T-helper 1 cell treated with Interleukin-12 subunit alpha and Interleukin-12 subunit beta and Interleukin-4 antibody, amounts not matched to agents 30 ng/mL and 1 ng/mL, for 36 hours (primary cell): ENCODE results near the gene CPM. TPM values are rescaled to one million over a fixed set of nuclear protein-coding genes. Genes with fewer than 3 reads are reported as not detected.

Experiments
- intact Hi-C: fragments of 100-400 bp; cut with micrococcal nuclease; formaldehyde crosslinking; loops from one replicate; pipeline ENCODE4 v1.15.1; 2024
- total RNA-seq: library from RNA; stranded (reverse); gene quantifications from 2 replicates; pipeline ENCODE4 v1.2.3, GENCODE V29; 2022

Gene CPM
- total RNA-seq, 1 donor from 2014 or later: 7.7 TPM

- intact Hi-C loops: no loop called here
Observed at GRCh38 chr12:68880660-68881325, 52.2 kb downstream of the CPM start.

DNA sequence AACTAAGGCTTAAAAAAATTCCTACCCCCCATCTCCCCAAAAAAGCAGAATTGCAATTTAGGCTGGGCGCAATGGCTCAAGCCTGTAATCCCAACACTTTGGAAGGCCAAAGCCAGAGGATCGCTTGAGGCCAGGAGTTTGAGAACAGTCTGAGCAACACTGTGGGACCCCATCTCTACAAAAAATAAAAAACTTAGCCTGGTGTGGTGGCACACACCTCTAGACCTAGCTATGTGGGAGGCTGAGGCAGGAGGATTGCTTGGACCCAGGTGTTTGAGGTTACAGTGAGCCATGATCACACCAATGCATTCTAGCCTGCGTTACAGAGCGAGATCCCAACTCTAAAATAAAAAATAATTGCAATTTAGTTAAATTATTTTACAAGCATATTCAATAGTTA lies 54.1 kb downstream of the CPM start:
- intact Hi-C loops: no loop called here

DNA sequence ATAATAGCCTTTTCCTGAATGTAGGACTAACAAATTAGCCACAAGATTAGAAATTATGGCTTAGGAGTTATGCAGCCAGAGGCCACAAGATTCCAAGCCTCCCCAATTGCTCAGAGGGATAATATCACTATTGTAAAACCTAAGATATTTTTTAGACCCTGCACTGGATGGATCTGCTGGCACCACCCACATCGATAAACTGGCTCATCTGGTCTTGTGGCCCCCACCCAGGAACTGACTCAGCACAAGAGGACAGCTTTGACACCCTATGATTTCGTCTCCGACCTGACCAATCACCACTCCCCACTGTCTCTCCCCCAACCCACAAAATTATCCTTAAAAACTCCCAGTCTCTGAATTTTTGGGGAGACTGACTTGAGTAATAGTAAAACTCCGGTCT lies 54.7 kb downstream of the CPM start:
- intact Hi-C loops: no loop called here

DNA sequence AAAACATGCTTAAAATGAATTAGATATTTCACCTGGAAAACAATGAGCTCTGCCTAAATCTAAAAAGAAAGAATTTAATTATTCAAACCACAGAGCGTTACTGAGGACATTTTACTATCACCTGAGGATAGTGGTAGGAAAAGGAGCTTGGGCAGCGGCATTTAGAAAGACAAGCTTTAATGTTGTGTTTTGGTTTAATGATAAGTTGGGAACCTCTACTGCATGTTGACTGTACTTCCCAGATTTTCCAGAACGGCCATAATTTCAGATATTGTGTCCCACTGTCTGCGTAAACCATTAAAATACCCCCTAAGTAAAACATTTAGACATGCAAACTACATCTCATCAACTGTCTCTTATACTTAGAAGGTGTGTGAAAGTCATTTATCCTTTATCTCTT lies 55.4 kb downstream of the CPM start:
- intact Hi-C loops: no loop called here

- intact Hi-C loops: no loop called here
Observed at GRCh38 chr12:68876461-68876860, 56.5 kb downstream of the CPM start.

DNA sequence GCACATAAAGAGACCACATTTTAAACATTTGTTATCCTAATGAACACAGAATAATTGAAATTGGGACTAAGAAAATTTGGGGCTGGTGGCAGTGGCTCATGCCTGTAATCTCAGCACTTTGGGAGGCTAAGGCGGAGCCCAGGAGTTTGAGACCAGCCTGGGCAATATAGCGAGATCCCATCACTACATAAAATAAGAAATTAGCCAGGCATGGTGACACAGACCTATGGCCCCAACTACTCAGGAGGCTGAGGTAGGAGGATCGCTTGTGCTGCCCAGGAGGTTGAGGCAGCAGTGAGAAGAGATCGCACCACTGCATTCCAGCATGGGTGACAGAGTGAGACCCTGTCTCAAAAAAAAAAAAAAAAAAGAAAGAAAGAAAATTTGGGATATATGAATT lies 59.7 kb downstream of the CPM start:
- intact Hi-C loops: loop anchor here (5.0 kb wide), 1 partner anchor 59 kb away; the partner anchor contains the start of gene CPM

- intact Hi-C loops: loop anchor here (1.0 to 5.0 kb wide), 2 partner anchors 60 to 198 kb away; partner anchors contain the start of gene CPM
Observed at GRCh38 chr12:68871921-68872320, 61.0 kb downstream of the CPM start.

GRCh38 chr12:68871396-68871795 lies 61.6 kb downstream of the CPM start:
- intact Hi-C loops: loop anchor here (5.0 kb wide), 1 partner anchor 61 kb away; the partner anchor contains the start of gene CPM

DNA sequence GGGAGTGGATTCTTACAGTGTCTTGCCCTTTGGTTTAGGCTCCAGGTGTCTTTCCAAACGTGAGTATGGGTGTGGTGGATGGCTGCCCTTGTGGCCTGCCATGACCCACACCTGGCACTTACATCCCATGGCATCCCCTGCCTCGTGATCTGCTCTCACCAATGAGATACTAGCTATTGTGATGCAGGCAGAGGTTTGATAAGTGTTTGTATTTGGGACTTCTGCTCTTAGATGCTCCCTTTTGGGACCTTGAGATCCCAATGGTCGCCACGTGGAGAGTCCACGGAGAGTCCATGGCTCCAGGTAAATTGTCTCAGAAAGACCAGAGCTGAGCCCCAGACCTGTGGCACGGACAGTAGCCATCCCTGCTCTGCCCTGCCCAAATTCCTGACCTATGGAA lies 62.5 kb downstream of the CPM start:
- intact Hi-C loops: loop anchor here (5.0 kb wide), 1 partner anchor 62 kb away; the partner anchor contains the start of gene CPM

DNA sequence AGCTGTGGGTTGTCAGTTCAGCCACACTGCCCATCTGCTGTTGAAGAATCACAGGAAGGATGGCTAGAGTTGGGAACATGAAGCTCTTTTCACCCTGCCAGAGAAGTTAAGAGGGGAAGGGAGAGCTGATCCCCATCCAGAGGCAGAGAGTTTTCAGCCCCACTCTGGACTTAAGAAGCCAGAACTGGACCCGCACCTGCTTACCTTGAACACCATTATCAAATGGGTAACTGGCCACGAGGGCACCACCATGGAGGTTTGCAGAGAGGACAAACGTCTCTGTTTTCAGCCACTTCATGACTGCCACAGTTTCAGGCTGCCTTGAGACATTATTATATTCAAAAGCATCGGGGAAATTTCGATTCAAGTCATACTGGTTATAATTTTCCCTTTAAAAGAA lies 63.0 kb downstream of the CPM start:
- intact Hi-C loops: loop anchor here (5.0 kb wide), 1 partner anchor 62 kb away; the partner anchor contains the start of gene CPM

DNA sequence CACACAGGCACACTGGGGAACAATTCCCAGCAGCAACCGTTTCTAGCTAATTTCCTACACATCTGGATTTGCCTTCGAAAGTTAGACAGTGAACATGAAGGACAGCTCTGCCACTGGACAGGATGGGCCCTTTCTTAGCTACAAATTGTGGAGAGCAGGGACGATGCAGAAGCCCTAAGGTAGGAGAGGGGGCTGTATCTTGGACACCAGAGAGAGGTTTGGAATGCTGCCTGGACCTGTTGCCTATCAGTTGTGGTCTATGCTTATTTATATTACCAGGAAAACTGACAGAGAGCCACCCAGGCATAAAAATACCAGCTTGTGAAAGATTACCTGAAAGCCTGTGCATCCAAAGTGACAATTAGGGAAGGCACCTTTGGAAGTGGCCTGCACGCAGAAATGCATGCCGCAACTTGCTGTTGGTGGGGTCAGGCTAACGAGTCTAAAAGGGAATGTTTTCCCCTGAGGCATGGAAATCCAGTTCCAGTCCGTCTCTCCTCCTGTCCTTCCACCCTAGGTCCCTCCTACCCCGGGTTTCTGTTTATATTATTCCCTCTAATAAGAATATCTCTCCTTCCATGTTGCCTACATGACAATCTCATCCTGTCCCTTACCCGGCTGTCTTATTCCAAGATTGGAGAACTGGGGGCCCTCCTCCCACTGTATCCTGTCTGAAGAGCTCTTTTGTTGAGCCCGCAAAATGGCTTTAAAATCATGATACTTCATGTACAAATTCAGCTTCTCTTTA lies 64.8 kb downstream of the CPM start:
- intact Hi-C loops: no loop called here

GRCh38 chr12:68867606-68868005 lies 65.4 kb downstream of the CPM start:
- intact Hi-C loops: no loop called here

DNA sequence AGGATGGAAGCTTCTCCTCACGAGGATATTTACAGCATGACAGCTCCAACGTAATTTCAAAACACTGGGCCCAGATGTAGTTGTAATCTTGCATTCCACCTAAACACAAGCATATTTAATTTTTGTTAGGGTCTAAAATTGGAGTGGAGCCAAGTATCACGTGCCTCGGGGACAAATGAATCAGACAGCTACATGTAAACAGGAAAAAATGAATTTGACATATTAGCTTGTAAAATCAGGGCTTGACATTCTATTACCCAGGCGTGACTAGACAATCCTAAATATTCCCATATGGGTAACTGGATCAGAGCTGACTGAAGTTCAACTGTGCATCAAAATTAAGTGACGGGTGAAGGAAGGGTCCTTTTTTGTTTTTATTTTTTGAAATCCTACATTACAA lies 66.0 kb downstream of the CPM start:
- intact Hi-C loops: no loop called here

GRCh38 chr12:68865399-68866164 lies 67.4 kb downstream of the CPM start:
- intact Hi-C loops: no loop called here

GRCh38 chr12:68864604-68865003 lies 68.4 kb downstream of the CPM start:
- intact Hi-C loops: loop anchor here (1.0 kb wide), 3 partner anchors 206 to 390 kb away; no protein-coding TSS in a partner anchor

DNA sequence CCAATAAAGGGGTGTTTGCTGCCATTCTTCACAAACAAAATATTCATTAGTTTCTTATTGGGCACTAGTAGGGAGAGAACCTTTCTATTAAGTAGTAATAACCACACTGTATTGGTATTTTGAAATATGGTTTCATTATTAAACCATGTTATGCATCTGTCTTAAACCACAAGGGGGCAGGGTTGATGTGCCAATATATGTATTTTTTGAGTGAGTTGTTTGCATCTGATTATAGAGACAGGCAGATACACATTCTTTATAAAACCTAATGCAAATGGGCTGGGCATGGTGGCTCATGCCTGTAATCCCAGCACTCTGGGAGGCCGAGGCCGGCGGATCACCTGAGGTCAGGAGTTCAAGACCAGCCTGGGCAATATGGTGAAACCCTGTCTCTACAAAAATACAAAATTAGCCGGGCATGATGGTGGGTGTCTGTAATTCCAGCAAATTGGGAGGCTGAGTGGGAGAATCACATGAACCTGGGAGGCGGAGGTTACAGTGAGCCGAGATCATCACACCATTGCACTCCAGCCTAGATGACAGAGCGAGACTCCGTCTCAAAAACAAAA lies 69.0 kb downstream of the CPM start:
- intact Hi-C loops: loop anchor here (1.0 kb wide), 3 partner anchors 206 to 390 kb away; no protein-coding TSS in a partner anchor

GRCh38 chr12:68863109-68863770 lies 69.7 kb downstream of the CPM start:
- intact Hi-C loops: no loop called here

DNA sequence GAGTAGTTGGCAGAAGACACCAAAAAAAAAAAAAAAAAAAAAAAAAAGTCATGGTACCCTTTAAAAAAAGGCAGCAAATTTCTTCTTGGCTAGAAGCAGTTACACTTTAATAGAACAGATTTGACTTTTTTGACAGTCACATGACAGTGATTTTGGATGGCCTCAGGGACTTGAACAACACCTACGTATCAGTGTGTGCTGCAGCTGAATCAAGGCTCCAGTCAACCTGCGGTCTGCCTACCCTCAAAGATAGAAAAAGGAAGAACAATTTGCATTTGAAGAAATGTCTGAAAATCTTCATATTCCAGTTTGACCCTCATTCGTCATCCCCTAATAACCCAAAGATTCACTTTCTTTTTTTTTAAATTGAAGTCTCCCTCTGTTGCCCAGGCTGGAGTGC lies 71.1 kb downstream of the CPM start:
- intact Hi-C loops: no loop called here

- intact Hi-C loops: no loop called here
Observed at GRCh38 chr12:68856510-68856909, 76.5 kb downstream of the CPM start.

GRCh38 chr12:68855771-68856170 lies 77.2 kb downstream of the CPM start:
- intact Hi-C loops: no loop called here

GRCh38 chr12:68855111-68855510 lies 77.9 kb downstream of the CPM start:
- intact Hi-C loops: no loop called here
